Brain microvascular endothelial cell (primary cell): ENCODE measurements around the gene CHMP2B.

Source experiments
- DNase-seq: peaks from one replicate; pipeline ENCODE4 v3.0.0-alpha.2; 2020
- H3K27ac ChIP-seq: fragments of 250-450 bp; sonication (Bioruptor Pico); 2 replicates; pipeline ENCODE4 v1.5.1; 2020; ENCODE audit warnings: mild to moderate bottlenecking, moderate library complexity
- H3K27me3 ChIP-seq: fragments of 250-450 bp; sonication (Bioruptor Pico); replicated peaks from 2 replicates; pipeline ENCODE4 v1.5.1; 2020; ENCODE audit warnings: mild to moderate bottlenecking
- H3K36me3 ChIP-seq: fragments of 250-450 bp; sonication (Bioruptor Pico); replicated peaks from 2 replicates; pipeline ENCODE4 v1.5.1; 2020; ENCODE audit warnings: mild to moderate bottlenecking
- H3K4me3 ChIP-seq: 2 replicates; pipeline ENCODE4 v1.5.1; 2011; ENCODE audit warnings: low read depth, mild to moderate bottlenecking, control low read depth, low read length, moderate library complexity
- CTCF ChIP-seq: IDR thresholded peaks from 2 replicates; pipeline ENCODE4 v1.5.1; 2011; ENCODE audit warnings: low read depth, mild to moderate bottlenecking, moderate library complexity, low read length, control low read depth, inconsistent platforms; ENCODE audit errors: missing control alignments
- in situ Hi-C: cut with HindIII; loops from 2 replicates; pipeline ENCODE4 v1.10.0; 2017; ENCODE audit warnings: low sequenced_read_pairs, low pct_ligation_motif_present

Gene CHMP2B

GRCh38 chr3:87200060-87200647 is 27.0 kb upstream of the CHMP2B start:
- H3K27ac ChIP-seq: no peak overlapping the region
- H3K27me3 ChIP-seq: no peaks in the 10 kb centered on the region
- H3K4me3 ChIP-seq: no peak overlapping the region
- no peak for TF ChIP-seq CTCF
- in situ Hi-C loops: no loop called here
- no peaks in the 10 kb centered on the region for H3K36me3 ChIP-seq
- DNase-seq: no peak

DNA sequence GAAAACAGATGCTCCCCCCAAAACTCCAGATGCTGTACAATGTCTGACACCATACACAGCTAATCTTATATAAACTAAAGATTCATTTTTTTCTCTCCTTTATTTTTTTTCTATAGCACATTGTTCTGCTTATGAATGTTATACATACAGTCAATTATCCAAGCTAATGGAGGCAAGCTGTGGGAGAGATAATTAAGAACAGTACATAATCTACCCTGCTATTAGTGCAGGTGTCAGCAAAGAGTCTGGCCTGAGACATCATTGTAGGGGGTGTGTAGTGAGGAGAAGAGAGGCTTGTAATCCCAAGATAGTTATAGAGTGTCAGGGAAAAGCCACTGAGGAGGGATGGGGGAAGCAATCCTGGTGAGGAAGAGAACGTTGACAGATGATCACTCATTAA is 25.4 kb upstream of the CHMP2B start:
- no peaks in the 10 kb centered on the region for H3K27me3 ChIP-seq
- no peak overlapping the region for H3K27ac ChIP-seq
- H3K36me3 ChIP-seq: no peaks in the 10 kb centered on the region
- in situ Hi-C loops: no loop called here
- no peak overlapping the region for H3K4me3 ChIP-seq
- TF ChIP-seq CTCF: no peak
- DNase-seq: no peak

DNA sequence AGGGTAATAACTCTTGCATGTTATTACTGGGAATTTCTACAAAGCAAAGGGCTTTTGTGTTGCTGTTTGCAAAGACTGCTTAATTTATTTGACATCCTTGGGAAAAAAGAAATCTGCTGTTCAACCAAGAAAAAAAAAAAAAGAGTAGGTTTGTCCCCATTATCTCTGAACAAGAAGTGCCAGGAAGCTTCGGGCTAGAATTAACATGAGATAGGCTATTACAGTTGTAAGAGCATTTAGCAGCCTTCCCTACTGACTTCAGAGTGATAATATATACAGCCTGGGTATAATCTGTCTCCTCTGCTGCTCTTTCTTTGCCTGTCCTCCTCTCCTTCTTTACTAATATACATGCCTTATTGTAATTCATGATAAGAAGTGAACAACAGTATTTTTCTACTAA is 23.3 kb upstream of the CHMP2B start:
- in situ Hi-C loops: no loop called here

GRCh38 chr3:87206070-87206469 is 21.0 kb upstream of the CHMP2B start:
- DNase-seq: peak; percentile 68
- in situ Hi-C loops: no loop called here
- Histone ChIP-seq H3K36me3 (no peaks in the 10 kb centered on the region), H3K27ac (no peak overlapping the region), H3K4me3 (no peak overlapping the region), H3K27me3 (no peaks in the 10 kb centered on the region)
- no peak for TF ChIP-seq CTCF

More for the DNA sequence above, 23.3 kb upstream of the CHMP2B start:
- Histone ChIP-seq H3K27me3 (no peaks in the 10 kb centered on the region), H3K4me3 (no peak overlapping the region), H3K27ac (no peak overlapping the region), H3K36me3 (no peaks in the 10 kb centered on the region)
- no peak for TF ChIP-seq CTCF
- no peak for DNase-seq

GRCh38 chr3:87206635-87207034 is 20.5 kb upstream of the CHMP2B start:
- in situ Hi-C loops: no loop called here

More at GRCh38 chr3:87206635-87207034, 20.5 kb upstream of the CHMP2B start:
- H3K4me3 ChIP-seq: no peak overlapping the region
- no peak overlapping the region for H3K27ac ChIP-seq
- DNase-seq: no peak
- H3K36me3 ChIP-seq: no peaks in the 10 kb centered on the region
- TF ChIP-seq CTCF: no peak
- H3K27me3 ChIP-seq: no peaks in the 10 kb centered on the region
